D721Med (cell line): ENCODE measurements around the gene ACOT11.
A peak's percentile ranks its signal among the peaks of the same experiment; 100 is the strongest.
"Not testable (repeated sequence)": the region's sequence is repeated elsewhere in the genome, so short reads cannot be mapped to it uniquely, and the experiment has no call there.

Experiments
- DNase-seq: peaks from one replicate; pipeline ENCODE4 v3.0.0; 2011; ENCODE audit warnings: low spot score; ENCODE audit not compliant: insufficient read length
- FAIRE-seq: peaks from 2 replicates; lab custom pipeline; 2011; peaks lifted over from hg19 to GRCh38; lab: Jason Lieb, UNC
- CTCF ChIP-seq: IDR thresholded peaks from 2 replicates; pipeline ENCODE4 v1.5.1; 2012; ENCODE audit warnings: mild to moderate bottlenecking, control low read depth; ENCODE audit not compliant: insufficient read depth; ENCODE audit errors: missing control alignments

The ACOT11 gene

GRCh38 chr1:54619749-54620148 is 71.7 kb downstream of the ACOT11 start:
- no peak for DNase-seq
- no peak for FAIRE-seq
- no peak for TF ChIP-seq CTCF

- TF ChIP-seq CTCF: no peak
- DNase-seq: peak; percentile 54
- FAIRE-seq: no peak
These were observed 75.4 kb downstream of the ACOT11 start, which contains the start of gene FAM151A for GRCh38 chr1:54623216-54624007. TSS of gene FAM151A (minus strand) at chr1:54623525. CDS start at chr1:54623395, 130 bp downstream.

- FAIRE-seq (no peak), DNase-seq (no peak)
- no peak for TF ChIP-seq CTCF
These were observed 76.7 kb downstream of the ACOT11 start for GRCh38 chr1:54624466-54625464.

GRCh38 chr1:54627196-54627595 is 79.2 kb downstream of the ACOT11 start:
- FAIRE-seq (no peak), DNase-seq (no peak)
- no peak for TF ChIP-seq CTCF

GRCh38 chr1:54635804-54636203 is 87.8 kb downstream of the ACOT11 start:
- FAIRE-seq, DNase-seq: not testable (repeated sequence)

GRCh38 chr1:54636461-54637446 is 88.7 kb downstream of the ACOT11 start:
- FAIRE-seq: not testable (repeated sequence)

GRCh38 chr1:54640361-54640760 is 92.3 kb downstream of the ACOT11 start:
- FAIRE-seq (no peak), DNase-seq (no peak)
- no peak for TF ChIP-seq CTCF

More at GRCh38 chr1:54636461-54637446, 88.7 kb downstream of the ACOT11 start:
- DNase-seq: not testable (repeated sequence)
